Endothelial cell of umbilical vein (primary cell): ENCODE results near the gene MEIS3. TPM values are rescaled to one million over a fixed set of nuclear protein-coding genes. Genes with fewer than 3 reads are reported as not detected.

Experiments
- BruUV-seq: library from RNA; stranded (reverse); fragments of 400-500 nt; replicated peaks from 2 replicates; lab custom pipeline; 2021; lab: Mats Ljungman, UMichigan
- CTCF ChIA-PET: fragments of 300-600, 350-600 bp; sonication (Branson Sonifier 250); formaldehyde crosslinking; loops from one replicate; lab custom pipeline; 2021; ENCODE audit warnings: antibody characterized with exemption, inconsistent platforms; lab: Charles Lee
- POLR2A ChIA-PET: fragments of 300-600, 350-600 bp; sonication (Branson Sonifier 250); formaldehyde crosslinking; loops from one replicate; lab custom pipeline; 2021; ENCODE audit warnings: antibody characterized with exemption, inconsistent platforms; lab: Charles Lee
- DNase-seq: peaks from one replicate; pipeline ENCODE4 v3.0.0-alpha.2; 2011; ENCODE audit warnings: low read depth, low spot score
- FAIRE-seq: peaks from 2 replicates; lab custom pipeline; 2011; peaks lifted over from hg19 to GRCh38; lab: Jason Lieb, UNC
- H2AFZ ChIP-seq: 2 replicates; pipeline ENCODE4 v1.6.0; 2012; ENCODE audit warnings: low read depth, low read length, control low read depth, inconsistent platforms
- H3K27ac ChIP-seq: 2 replicates; pipeline ENCODE4 v1.5.1; 2011; ENCODE audit warnings: low read depth, mild to moderate bottlenecking, control low read depth, low read length, moderate library complexity; ENCODE audit not compliant: insufficient read depth
- H3K27me3 ChIP-seq, 2 experiments: 2 replicates each; pipeline versions ENCODE4 v1.6.0 to v1.6.1; 2011; ENCODE audit warnings: low read length in 2 of 2, mixed read lengths in 1 of 2; ENCODE audit not compliant: control insufficient read depth in 2 of 2, insufficient read depth in 2 of 2
- H3K36me3 ChIP-seq, 2 experiments: 2 replicates in 1 of 2; 3 replicates in 1 of 2; pipeline ENCODE4 v1.5.1; 2011; ENCODE audit warnings: low read length in 2 of 2, mild to moderate bottlenecking in 1 of 2, moderate library complexity in 1 of 2; ENCODE audit not compliant: control insufficient read depth in 2 of 2, insufficient read depth in 2 of 2; ENCODE audit errors: extremely low read depth in 1 of 2
- H3K4me1 ChIP-seq: 3 replicates; pipeline ENCODE4 v1.5.1; 2011; ENCODE audit warnings: mild to moderate bottlenecking, low read length; ENCODE audit not compliant: control insufficient read depth, insufficient read depth; ENCODE audit errors: extremely low read depth
- H3K4me2 ChIP-seq: 2 replicates; pipeline ENCODE4 v1.6.1; 2011; ENCODE audit warnings: low read length, control low read depth, mixed read lengths; ENCODE audit not compliant: insufficient read depth
- H3K4me3 ChIP-seq, 3 experiments: fragments of 200-600 bp in 1 of 3; sonication (generic), shearing (Covaris generic) in 1 of 3; replicated peaks in 1 of 3; 2 replicates each; pipeline ENCODE4 v1.5.1; 2011 to 2016; ENCODE audit warnings: control low read depth in 3 of 3, low read length in 3 of 3, mild to moderate bottlenecking in 2 of 3, inconsistent platforms in 1 of 3, low read depth in 1 of 3, moderate library complexity in 1 of 3; ENCODE audit not compliant: insufficient read depth in 1 of 3
- H3K79me2 ChIP-seq: 2 replicates; pipeline ENCODE4 v1.6.0; 2012; ENCODE audit warnings: low read length, inconsistent platforms; ENCODE audit not compliant: control insufficient read depth, insufficient read depth
- H3K9ac ChIP-seq: replicated peaks from 2 replicates; pipeline ENCODE3; 2011; ENCODE audit warnings: low read length, control low read depth; ENCODE audit not compliant: insufficient read depth; ENCODE audit errors: extremely low read depth
- H3K9me1 ChIP-seq: replicated peaks from 3 replicates; pipeline ENCODE4 v1.6.0; 2011; ENCODE audit warnings: mild to moderate bottlenecking, low read length; ENCODE audit not compliant: control insufficient read depth, insufficient read depth; ENCODE audit errors: extremely low read depth
- H3K9me3 ChIP-seq: replicated peaks from 2 replicates; pipeline ENCODE4 v1.5.1; 2012; ENCODE audit warnings: low read length, inconsistent platforms; ENCODE audit not compliant: control insufficient read depth, insufficient read depth
- H4K20me1 ChIP-seq: replicated peaks from 2 replicates; pipeline ENCODE3; 2011; ENCODE audit warnings: mild to moderate bottlenecking, low read length; ENCODE audit not compliant: control insufficient read depth, insufficient read depth; ENCODE audit errors: extremely low read depth
- CTCF ChIP-seq, 2 donors: IDR thresholded peaks; 1 replicate in 1 of 2; 2 replicates in 1 of 2; pipeline ENCODE4 v1.5.1; 2011; ENCODE audit warnings: low read length in 2 of 2, mild to moderate bottlenecking in 2 of 2, moderate library complexity in 2 of 2, control low read depth in 1 of 2, inconsistent platforms in 1 of 2, low read depth in 1 of 2; ENCODE audit not compliant: insufficient read depth in 1 of 2; ENCODE audit errors: extremely low read depth in 1 of 2
- EZH2 ChIP-seq: IDR thresholded peaks from 2 replicates; pipeline ENCODE4 v1.6.1; 2012; ENCODE audit warnings: borderline replicate concordance, low read depth, mild to moderate bottlenecking, moderate library complexity, low read length, inconsistent platforms; ENCODE audit not compliant: severe bottlenecking
- FOS ChIP-seq: IDR thresholded peaks from 2 replicates; pipeline ENCODE4 v1.6.1; 2011; ENCODE audit warnings: mild to moderate bottlenecking, low read length, moderate library complexity, borderline replicate concordance; ENCODE audit not compliant: insufficient read depth
- GATA2 ChIP-seq: IDR thresholded peaks from 2 replicates; pipeline ENCODE4 v1.7.0; 2011; ENCODE audit warnings: low read depth, mild to moderate bottlenecking, moderate library complexity, mixed read lengths, low read length; ENCODE audit not compliant: insufficient read length, insufficient read depth
- JUN ChIP-seq: IDR thresholded peaks from 2 replicates; pipeline ENCODE4 v1.6.1; 2011; ENCODE audit warnings: borderline replicate concordance, low read depth; ENCODE audit not compliant: insufficient read length, insufficient read depth
- MAX ChIP-seq: IDR thresholded peaks from 2 replicates; pipeline ENCODE4 v1.6.1; 2011; ENCODE audit not compliant: insufficient read depth, insufficient read length
- MYC ChIP-seq: IDR thresholded peaks from one replicate; pipeline ENCODE4 v1.6.1; 2011; ENCODE audit warnings: mild to moderate bottlenecking, low read depth, low read length
- POLR2A ChIP-seq: IDR thresholded peaks from 2 replicates; pipeline ENCODE4 v1.6.1; 2012; ENCODE audit warnings: low read depth, mild to moderate bottlenecking, control low read depth, low read length
- POLR2AphosphoS5 ChIP-seq: IDR thresholded peaks from 2 replicates; pipeline ENCODE4 v1.6.1; 2012; ENCODE audit warnings: low read depth, mild to moderate bottlenecking, control low read depth, low read length, moderate library complexity; ENCODE audit not compliant: insufficient read depth
- dilution Hi-C: fragments of 300-500 bp; cut with MboI; formaldehyde crosslinking; loops from one replicate; pipeline ENCODE4 v1.15.0; 2019; ENCODE audit warnings: low sequenced_read_pairs; ENCODE audit not compliant: extremely low pct_ligation_motif_present
- intact Hi-C: fragments of 100-400 bp; cut with micrococcal nuclease; formaldehyde crosslinking; loops from one replicate; pipeline ENCODE4 v1.10.0; 2022
- polyA plus RNA-seq, 4 experiments: library from polyadenylated mRNA; depleted of rRNA in 3 of 4; stranded (reverse) in 3 of 4; unstranded in 1 of 4; fragments of >200 nt; gene quantifications; 2 replicates each; pipeline versions ENCODE4 v1.2.1 to v1.2.3, GENCODE V29; 2011 to 2012; ENCODE audit warnings: missing spikeins in 1 of 4
- total RNA-seq: library from RNA; stranded (reverse); gene quantifications from 2 replicates; pipeline ENCODE4 v1.2.3, GENCODE V29; 2021

MEIS3 gene
- total and polyA plus RNA-seq, 2 donors (not counting 3 experiments of a cell fraction or from before 2014, with no cell fraction given): 0.42 TPM; not detected in 1

GRCh38 chr19:47418692-47419029 lies 666 bp downstream of the MEIS3 start:
- intact Hi-C loops (no loop called here), dilution Hi-C loops (no loop called here)
- no peaks in the 10 kb centered on the region for H3K79me2 ChIP-seq
- DNase-seq (no peak), FAIRE-seq (no peak)
- no peak overlapping the region for H3K4me2 ChIP-seq
- H2AFZ ChIP-seq: no peak overlapping the region
- H3K4me3 ChIP-seq: no peak overlapping the region
- no peak overlapping the region for H3K27ac ChIP-seq
- no peaks in the 10 kb centered on the region for H3K4me1 ChIP-seq
- H3K27me3 ChIP-seq: peaks cover 63 to 64% of the 10 kb centered on the region in 2 experiments
- H4K20me1 ChIP-seq: no peaks in the 10 kb centered on the region
- H3K9me1 ChIP-seq: no peaks in the 10 kb centered on the region
- H3K9me3 ChIP-seq: no peaks in the 10 kb centered on the region
- TF ChIP-seq FOS (no peak), MYC (no peak), GATA2 (no peak), JUN (no peak), CTCF (IDR thresholded peaks at IDR 0.05; ENCODE audit: extremely low read depth in 1 of 2, insufficient read depth in 1 of 2, low read depth in 1 of 2, low read length in 2 of 2) (no peak), POLR2AphosphoS5 (no peak), MAX (no peak), EZH2 (no peak), POLR2A (no peak)
- BruUV-seq: no TSS peak
- H3K36me3 ChIP-seq: no peaks in the 10 kb centered on the region
- ChIA-PET POLR2A (no interaction called here), CTCF (interaction anchor here (1.0 kb wide), 1 partner anchor 9 kb away, joined by 4 read pairs; no protein-coding TSS in a partner anchor)
- no peak overlapping the region for H3K9ac ChIP-seq
